ENCODE results near the gene EPC2.
"Not testable (repeated sequence)": the region's sequence is repeated elsewhere in the genome, so short reads cannot be mapped to it uniquely, and the experiment has no call there.

The EPC2 gene

DNA sequence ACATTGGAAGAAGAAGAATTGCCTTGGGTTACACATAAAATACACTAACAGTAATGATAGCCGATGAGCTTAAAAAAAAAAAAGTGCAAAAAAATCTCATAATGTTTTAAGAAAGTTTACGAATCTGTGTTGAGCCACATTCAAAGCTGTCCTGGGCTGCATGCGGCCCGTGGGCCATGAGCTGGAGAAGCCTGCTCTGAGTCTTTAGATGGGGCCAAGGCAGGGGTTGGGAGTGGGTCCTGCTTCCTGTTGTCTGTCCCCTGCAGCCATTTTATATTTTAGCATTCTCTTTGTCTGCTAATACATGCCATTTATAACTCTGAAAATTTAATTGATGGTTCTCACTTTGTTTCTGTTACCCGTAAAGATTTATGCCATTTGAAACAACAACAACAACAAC is 93.2 kb downstream of the EPC2 start:
- no peak for DNase-seq

DNA sequence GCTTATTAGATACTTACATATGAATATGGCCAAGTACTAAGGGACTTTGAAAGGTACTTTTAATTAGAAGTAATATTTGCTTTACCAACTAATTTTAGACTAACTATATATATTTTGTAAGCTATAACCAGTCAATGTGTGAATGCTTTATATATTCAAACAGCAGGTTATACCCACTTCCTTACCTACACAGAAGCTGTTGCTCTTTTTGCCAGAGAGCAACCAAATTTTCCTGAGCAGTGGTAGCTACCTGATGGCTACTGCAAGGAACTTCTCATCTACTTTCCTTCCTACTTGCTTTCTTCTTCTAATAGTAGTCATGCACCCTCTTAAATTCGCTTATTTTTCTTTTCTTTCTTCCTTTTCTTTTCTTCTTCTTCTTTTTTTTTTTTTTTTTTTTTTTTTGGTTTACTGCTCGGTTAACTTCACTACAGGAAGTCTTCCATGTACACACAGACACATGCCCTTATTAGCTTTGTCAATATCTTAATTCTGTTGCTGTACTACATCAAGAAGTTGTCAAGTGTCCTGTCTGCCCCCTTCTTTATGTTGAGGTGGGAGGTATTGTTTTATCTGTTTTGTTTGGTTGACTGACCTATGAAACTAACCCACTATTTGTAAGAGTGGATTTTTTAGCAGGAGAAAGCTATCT is 95.0 kb downstream of the EPC2 start:
- DNase-seq, result no peak

DNA sequence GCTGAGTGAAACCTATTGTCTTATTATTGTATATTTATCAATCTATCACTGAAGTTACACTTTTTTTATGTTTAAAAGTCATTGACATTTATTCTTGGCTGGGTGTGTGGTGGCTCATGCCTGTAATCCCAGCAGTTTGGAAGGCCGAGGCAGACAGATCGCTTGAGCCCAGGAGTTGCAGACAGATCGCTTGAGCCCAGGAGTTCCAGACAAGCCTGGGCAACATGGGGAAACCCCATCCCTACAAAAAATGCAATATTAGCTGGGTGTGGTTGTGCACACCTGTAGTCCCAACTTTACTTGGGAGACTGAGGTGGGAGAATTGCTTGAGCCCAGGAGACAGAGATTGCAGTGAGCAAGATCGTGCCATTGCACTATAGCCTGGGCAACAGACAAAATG is 97.8 kb downstream of the EPC2 start:
- no peak for DNase-seq

DNA sequence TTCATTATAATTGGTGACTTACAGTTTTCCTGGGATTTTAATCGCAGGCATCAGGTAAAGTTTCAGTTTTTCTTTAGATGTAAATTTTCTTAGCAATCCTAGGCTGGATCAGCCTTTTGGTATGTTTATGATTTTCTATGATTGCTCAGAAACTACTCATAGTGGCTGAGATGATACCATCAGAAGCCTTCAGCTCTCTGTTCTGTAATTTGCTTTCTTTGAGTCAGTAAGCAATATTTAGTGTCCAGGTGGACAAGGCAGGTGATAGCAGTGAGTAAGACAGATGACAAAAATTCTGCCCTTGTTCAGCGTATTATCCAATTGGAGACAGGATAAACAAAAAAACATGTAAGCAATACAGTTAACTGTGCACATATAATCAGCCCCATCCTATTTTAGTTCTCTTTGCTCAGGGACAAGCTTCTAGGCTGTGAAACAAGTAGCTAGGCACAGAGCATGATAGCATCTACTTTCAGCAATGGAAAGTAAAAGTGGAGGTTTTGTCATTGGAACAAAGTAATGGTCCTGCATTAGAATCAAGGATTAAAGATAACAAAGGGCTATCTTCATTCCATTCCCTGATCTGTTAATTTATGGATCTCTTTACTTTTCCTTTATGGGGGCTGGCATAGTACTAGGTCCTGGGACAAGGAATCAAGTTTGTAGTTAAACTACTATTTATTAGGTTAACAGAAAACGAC is 100.8 kb downstream of the EPC2 start:
- DNase-seq, result no peak

GRCh38 chr2:148746973-148747372 is 102.4 kb downstream of the EPC2 start:
- no peak for DNase-seq

DNA sequence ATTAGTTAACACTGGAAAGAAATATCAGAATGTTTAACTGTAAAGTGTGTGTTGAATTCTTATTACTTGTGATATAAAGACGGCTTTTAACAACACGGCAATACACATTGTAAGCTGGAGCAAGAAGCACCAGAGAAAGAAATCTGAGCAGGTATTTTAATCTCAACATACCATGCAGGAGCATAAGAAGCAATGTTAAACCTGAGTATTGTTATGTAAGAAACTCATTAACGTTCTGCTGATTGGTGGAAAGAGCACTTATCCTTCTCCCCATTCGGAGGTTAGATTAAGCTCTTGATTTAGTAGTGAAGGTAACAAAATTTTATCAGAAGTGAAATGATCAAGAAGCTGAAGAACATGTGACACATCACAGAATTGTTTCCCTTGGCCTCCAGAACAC is 107.4 kb downstream of the EPC2 start:
- DNase-seq, result no peak

- DNase-seq, result no peak
These were observed 108.4 kb downstream of the EPC2 start for GRCh38 chr2:148752977-148753376.

DNA sequence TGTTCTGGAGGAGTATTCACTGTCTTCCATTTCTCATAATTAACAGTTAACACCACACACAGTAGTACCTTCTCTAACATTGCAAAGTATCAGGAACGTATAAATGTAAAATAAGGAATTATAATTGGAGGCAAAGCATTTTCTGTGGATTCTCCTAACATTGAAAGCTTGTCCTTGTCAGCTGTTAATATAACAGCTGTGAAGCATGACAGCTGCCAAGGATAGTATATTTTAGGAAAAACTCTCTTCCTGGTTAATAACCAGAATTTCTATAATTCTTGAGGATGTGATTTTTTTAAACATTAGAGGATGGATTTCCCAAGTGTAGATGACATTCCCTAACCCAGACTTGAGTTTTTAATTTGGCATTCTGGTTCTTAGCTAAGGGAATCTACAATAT is 110.3 kb downstream of the EPC2 start:
- DNase-seq, result no peak

- no peak for DNase-seq
These were observed 111.9 kb downstream of the EPC2 start for GRCh38 chr2:148756292-148756975.

DNA sequence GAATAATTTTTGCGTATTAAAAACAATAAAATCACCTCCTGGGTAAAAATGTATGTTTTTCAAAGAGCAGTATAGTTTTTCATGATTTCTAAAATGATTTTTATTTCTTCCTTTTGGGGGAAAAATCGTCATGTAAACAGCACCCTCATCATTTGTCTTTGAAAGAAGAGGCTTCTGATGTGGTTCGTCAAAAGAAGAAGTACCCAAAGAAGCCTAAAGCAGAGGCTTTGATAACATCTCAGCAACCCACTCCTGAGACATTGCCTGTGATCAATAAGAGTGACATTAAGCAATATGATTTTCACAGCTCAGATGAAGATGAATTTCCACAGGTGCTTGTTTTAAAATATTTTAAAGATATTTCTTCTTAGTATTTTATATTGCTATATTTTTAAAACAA is 120.3 kb downstream of the EPC2 start:
- DNase-seq, result no peak

DNA sequence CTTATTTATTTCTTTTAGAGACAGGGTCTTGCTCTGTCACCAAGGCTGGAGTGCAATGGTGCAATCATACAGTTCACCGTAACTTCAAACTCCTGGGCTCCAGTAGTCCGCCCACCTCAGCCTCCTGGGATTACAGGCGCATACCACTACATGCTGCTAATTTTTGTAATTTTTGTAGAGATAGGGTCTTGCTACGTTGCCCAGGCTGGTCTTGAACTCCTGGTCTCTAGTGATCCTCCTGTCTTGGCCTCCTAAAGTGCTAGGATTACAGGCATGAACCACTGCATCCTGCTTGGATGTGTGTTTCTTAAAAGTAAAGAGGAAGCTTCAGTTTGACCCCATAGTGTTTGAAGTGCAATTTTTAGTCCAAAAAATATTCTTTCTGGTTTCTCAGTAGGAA is 125.5 kb downstream of the EPC2 start:
- no peak for DNase-seq

GRCh38 chr2:148781544-148781943 is 137.0 kb downstream of the EPC2 start:
- DNase-seq, result no peak

DNA sequence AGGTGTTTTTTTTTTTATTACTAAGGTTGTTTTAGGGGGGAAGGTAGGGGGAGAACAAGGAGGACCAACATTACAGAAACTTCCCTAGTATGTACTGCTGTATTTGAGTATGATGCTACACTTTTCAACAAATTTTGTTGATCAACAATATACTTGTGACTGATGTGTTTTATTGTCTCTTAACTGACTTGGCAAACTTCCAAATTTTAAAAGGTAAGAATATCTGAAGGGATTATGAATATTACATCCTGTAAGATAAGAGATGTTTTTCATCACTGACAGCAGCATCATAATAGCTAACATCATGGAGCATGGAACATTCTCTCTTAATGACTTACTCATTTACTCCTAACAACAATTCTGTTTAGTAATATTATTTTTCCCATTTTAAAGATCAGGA is 144.5 kb downstream of the EPC2 start:
- no peak for DNase-seq

GRCh38 chr2:148790172-148790571 is 145.6 kb downstream of the EPC2 start:
- not testable (repeated sequence) for DNase-seq

DNA sequence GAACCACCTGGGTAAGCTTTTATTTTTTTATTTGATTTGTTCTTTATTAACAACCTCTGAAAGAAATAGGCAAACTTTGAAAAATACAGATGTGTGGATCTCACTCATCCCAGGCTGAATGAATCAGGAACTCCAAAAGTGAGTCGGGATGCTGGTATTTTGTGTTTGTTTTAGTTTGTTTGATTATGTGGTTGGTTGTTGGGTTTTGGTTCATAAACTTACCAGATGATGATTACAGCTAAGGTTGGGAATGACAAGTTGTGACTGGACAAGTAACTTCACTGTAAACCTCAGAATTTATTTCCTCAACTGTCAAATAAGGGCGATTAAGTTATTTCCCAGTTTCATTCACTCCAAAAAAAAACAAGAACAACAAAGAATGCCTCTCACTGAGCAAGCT is 150.0 kb downstream of the EPC2 start:
- DNase-seq, result no peak

DNA sequence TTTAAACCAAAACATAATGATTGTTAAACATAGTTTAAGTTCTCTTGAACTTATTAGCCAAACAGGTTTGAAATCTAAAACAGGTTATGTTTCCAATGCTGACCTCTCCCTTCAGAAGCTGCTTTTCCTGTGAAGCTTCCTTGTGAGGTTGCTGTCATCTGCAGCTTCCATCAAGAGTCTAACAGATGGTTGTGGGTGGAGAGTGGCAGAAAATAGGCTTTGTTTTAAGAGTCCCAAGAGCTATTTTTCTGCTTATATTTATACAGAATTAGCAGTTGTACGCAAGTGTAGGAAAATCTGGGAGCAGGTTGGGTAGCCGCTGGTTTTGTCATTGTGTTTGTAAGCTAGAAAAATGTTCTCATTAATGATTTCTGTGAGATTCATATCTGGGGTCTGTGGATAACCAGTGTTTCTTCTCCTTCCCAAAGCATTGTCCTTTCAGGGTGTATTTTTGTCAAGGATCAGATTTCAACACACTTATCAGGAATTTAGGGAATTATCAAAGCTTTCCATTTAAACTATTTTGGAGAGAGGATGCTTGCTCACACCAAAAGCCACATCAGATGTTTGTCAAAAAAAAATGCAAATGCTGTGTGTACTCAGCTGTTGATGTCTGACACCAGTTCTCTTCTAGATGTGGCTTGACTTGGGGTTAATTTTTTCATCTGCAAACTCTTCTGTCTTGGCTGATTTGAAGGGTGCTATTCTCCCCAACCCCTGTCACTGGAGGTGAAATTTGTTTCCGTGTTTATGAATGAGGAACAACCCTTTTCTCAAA is 152.4 kb downstream of the EPC2 start:
- DNase-seq, result no peak

DNA sequence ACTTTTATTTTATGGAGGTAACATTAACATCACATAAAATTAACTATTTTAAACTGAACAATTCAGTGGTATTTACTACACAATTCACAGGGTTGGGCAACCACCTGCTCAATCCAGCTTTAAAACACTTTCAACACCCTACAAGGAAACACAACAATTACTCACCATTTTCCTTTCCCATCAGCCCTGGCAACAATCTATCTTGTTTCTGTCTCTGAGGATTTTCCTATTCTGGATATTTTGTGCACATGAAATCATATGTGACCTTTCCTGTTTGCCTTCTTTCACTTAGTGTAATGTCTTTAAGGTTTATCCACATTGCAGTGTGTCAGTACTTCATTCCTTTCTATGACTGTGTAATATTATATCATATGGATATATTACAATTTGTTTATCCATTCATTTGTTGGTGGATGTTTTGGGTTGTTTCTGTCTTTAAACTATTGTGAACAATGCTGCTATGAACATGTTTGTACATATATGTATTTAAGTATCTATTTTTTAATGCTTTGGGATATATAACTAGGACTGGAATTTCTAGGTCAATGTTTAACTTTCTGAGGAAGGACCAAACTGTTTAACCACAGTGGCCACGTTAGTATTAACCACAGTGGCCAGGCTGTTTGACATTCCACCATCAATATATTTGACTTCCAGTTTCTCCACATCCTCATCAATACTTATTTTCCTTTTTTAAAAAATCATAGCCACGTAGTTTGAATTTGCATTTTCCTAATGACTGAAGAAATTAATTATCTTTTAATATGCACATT is 158.1 kb downstream of the EPC2 start:
- no peak for DNase-seq

GRCh38 chr2:148810081-148810480 is 165.5 kb downstream of the EPC2 start:
- no peak for DNase-seq

- no peak for DNase-seq
These were observed 167.8 kb downstream of the EPC2 start for GRCh38 chr2:148812306-148812705.

GRCh38 chr2:148813603-148814065 is 169.1 kb downstream of the EPC2 start:
- DNase-seq, result peak; percentile 67 to 76

DNA sequence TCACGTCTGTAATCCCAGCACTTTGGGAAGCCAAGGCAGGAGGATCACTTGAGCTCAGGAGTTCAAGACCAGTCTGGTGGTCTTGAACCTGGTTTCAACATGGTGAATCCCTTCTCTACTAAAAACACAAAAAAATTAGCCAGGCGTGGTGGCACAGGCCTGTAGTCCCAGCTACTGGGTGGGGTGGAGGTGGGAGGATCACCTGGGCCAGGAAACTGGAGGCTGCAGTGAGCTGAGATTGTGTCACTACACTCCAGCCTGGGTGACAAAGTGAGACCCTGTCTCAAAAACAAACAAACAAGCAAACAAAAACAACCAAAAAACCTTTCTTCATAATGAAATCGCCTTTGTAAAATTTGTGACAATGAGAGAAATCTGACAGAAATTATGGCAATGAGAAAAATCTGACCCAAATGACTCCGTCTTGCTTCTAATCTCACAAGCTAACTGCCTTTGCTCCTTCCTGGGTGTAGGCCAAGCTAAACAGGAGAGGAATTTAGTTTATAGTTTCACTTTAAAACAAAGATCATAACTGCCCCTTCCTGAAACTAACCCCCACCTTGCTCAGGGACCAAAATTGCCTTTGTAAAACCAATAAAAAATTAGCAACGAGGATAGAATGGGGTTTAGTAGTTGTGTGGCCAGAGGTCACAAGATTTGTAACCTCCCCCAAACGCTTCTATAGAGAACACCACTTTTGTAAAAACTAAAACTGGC is 169.8 kb downstream of the EPC2 start:
- no peak for DNase-seq

DNA sequence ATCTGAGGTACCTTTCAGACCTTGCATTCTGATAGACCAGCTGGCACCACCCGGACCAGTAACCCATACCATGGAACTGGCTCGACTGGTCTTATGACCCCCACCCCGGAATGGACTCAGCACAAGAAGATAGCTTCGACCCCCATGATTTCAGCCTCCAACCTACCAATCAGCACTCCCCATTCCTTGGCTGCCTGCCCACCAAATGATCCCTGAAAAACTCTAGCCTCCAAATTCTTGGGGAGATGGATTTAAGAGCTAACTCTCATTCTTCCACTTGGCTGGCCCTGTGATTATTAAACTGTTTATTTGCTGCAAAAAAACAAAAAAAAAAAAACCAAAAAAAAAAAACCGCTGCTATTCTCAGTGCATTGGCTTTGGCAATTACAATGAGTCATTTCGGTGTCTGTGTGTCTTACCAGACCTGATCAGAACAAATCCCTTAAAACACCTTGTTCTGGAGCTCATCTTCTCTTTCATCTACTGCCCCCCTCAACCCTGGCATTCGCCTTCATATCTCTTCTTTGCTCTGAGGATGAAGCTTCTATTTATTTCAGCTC is 170.4 kb downstream of the EPC2 start:
- no peak for DNase-seq
